ENCODE results near the gene DHRS11. TPM values are rescaled to one million over a fixed set of nuclear protein-coding genes. Genes with fewer than 3 reads are reported as not detected.
A peak's percentile ranks its signal among the peaks of the same experiment; 100 is the strongest.

The DHRS11 gene
- total RNA-seq, 1 donor from 2014 or later = 13.4 TPM

- no peak for TF ChIP-seq CTCF (IDR thresholded peaks at IDR 0.05; ENCODE audit: partially characterized antibody, unreplicated experiment)
- Mint-ChIP-seq H3K27me3 (ENCODE audit: unreplicated experiment) (peaks cover 7% of the 10 kb centered on the region), H3K36me3 (ENCODE audit: unreplicated experiment) (no peaks in the 10 kb centered on the region), H3K9me3 (ENCODE audit: unreplicated experiment) (peaks cover 3% of the 10 kb centered on the region), H3K4me3 (ENCODE audit: unreplicated experiment) (no peak overlapping the region), H3K27ac (ENCODE audit: unreplicated experiment) (no peak overlapping the region), H3K4me1 (ENCODE audit: low read depth, unreplicated experiment) (peaks cover 3% of the 10 kb centered on the region)
- DNase-seq = no peak
These were observed 26.1 kb downstream of the DHRS11 start for GRCh38 chr17:36617773-36618172.

- no peak for TF ChIP-seq CTCF (IDR thresholded peaks at IDR 0.05; ENCODE audit: partially characterized antibody, unreplicated experiment)
- no peak for DNase-seq
- Mint-ChIP-seq H3K27me3 (ENCODE audit: unreplicated experiment) (peaks cover 4% of the 10 kb centered on the region), H3K4me1 (ENCODE audit: low read depth, unreplicated experiment) (no peaks in the 10 kb centered on the region), H3K36me3 (ENCODE audit: unreplicated experiment) (no peaks in the 10 kb centered on the region), H3K9me3 (ENCODE audit: unreplicated experiment) (no peaks in the 10 kb centered on the region), H3K27ac (ENCODE audit: unreplicated experiment) (no peak overlapping the region), H3K4me3 (ENCODE audit: unreplicated experiment) (no peak overlapping the region)
These were observed 31.6 kb downstream of the DHRS11 start for GRCh38 chr17:36623281-36623680.

DNA sequence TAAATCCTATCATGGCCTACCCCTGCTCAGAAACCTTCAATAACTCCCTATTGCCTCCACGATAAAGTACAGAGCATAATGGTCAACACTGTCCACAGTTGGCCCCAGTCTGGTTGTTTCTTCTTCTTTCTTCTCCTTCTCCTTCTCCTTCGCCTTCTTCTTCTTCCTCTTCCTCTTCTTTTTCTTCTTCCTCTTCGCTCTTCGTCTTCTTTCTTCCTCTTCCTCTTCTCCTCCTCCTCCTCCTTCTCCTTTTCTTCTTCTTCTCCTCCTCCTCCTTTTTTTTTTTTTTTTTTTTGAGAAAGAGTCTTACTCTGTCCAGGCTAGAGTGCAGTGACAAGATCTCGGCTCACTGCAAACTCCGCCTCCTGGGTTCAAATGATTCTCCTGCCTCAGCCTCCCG, 33.5 kb downstream of the DHRS11 start:
- Mint-ChIP-seq H3K4me1 (ENCODE audit: low read depth, unreplicated experiment) (peaks cover 3% of the 10 kb centered on the region), H3K4me3 (ENCODE audit: unreplicated experiment) (no peak overlapping the region), H3K36me3 (ENCODE audit: unreplicated experiment) (no peaks in the 10 kb centered on the region), H3K27ac (ENCODE audit: unreplicated experiment) (no peak overlapping the region), H3K27me3 (ENCODE audit: unreplicated experiment) (peaks cover 4% of the 10 kb centered on the region), H3K9me3 (ENCODE audit: unreplicated experiment) (no peaks in the 10 kb centered on the region)
- TF ChIP-seq CTCF (IDR thresholded peaks at IDR 0.05; ENCODE audit: partially characterized antibody, unreplicated experiment) = no peak
- no peak for DNase-seq

DNA sequence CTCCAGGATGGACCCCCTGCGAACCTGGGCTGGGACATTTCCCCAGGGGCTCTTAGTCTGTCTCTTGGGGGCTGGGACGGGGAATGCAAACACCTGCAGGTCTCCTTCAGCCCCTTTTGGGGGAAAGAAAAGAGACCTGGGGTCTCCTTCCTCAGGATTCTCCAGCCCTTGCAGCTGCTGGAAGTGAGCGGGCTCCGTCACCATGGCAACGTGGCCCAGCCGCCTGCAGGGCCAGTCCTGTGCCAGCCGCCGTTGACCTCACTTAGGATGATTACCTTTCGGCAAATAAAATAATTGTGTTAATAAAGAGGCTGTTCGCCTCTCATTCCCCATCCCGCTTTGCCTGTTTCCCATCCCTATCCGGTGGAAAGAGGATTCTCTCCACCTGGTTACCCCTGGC, 35.4 kb downstream of the DHRS11 start:
- Mint-ChIP-seq H3K36me3 (ENCODE audit: unreplicated experiment) (no peaks in the 10 kb centered on the region), H3K4me3 (ENCODE audit: unreplicated experiment) (no peak overlapping the region), H3K9me3 (ENCODE audit: unreplicated experiment) (no peaks in the 10 kb centered on the region), H3K4me1 (ENCODE audit: low read depth, unreplicated experiment) (peaks cover 3% of the 10 kb centered on the region), H3K27me3 (ENCODE audit: unreplicated experiment) (peaks cover 10% of the 10 kb centered on the region), H3K27ac (ENCODE audit: unreplicated experiment) (no peak overlapping the region)
- no peak for TF ChIP-seq CTCF (IDR thresholded peaks at IDR 0.05; ENCODE audit: partially characterized antibody, unreplicated experiment)
- peak; percentile 44 for DNase-seq

DNA sequence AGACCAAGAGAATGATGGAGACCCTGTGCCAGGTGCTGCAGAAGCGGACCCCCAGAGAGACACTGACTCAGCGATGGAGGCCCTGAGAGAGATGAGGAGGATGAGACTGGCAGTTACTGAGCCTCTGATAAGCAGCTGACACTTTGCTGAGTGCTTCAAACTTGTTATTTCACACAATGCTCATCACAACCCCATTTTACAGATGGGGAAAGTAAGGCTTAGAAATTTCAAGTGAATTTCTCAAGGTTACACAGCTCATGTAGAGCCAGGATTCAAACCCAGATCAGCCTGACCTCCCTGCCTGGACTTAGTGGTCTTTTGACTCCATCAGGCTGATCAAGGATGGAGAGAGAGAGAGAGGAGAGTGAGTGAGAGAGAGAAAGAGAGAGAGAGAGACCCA, 36.9 kb downstream of the DHRS11 start:
- no peak for TF ChIP-seq CTCF (IDR thresholded peaks at IDR 0.05; ENCODE audit: partially characterized antibody, unreplicated experiment)
- no peaks in the 10 kb centered on the region for H3K9me3 Mint-ChIP-seq (ENCODE audit: unreplicated experiment)
- peaks cover 10% of the 10 kb centered on the region for H3K27me3 Mint-ChIP-seq (ENCODE audit: unreplicated experiment)
- H3K4me1 Mint-ChIP-seq (ENCODE audit: low read depth, unreplicated experiment) = peaks cover 6% of the 10 kb centered on the region
- no peak overlapping the region for H3K27ac Mint-ChIP-seq (ENCODE audit: unreplicated experiment)
- DNase-seq = no peak
- no peak overlapping the region for H3K4me3 Mint-ChIP-seq (ENCODE audit: unreplicated experiment)
- no peaks in the 10 kb centered on the region for H3K36me3 Mint-ChIP-seq (ENCODE audit: unreplicated experiment)

All from glutamatergic neuron (in vitro differentiated cells).